Peyer's patch (tissue), 4 donors: ENCODE results near the gene HRH1. TPM values are rescaled to one million over a fixed set of nuclear protein-coding genes. Genes with fewer than 3 reads are reported as not detected.

ENCODE experiments used
- DNase-seq, 3 donors: peaks; one replicate each; pipeline ENCODE4 v3.0.0-alpha.2; 2017 to 2019
- H3K27ac ChIP-seq, 4 donors: fragments of 200-600 bp; sonication (generic); one replicate each; pipeline ENCODE4 v1.5.1; 2016 to 2019
- H3K27me3 ChIP-seq, 2 donors: fragments of 200-600 bp; sonication (generic); one replicate each; pipeline ENCODE4 v1.5.1; 2019
- H3K36me3 ChIP-seq, 3 donors: fragments of 200-600 bp; sonication (generic); one replicate each; pipeline ENCODE4 v1.5.1; 2016 to 2019
- H3K4me1 ChIP-seq, 4 donors: fragments of 200-600 bp; sonication (generic); one replicate each; pipeline ENCODE4 v1.5.1; 2016 to 2019
- H3K4me3 ChIP-seq, 4 donors: fragments of 200-600 bp; sonication (generic); 1 replicate in 3 of 4; 2 replicates in 1 of 4; pipeline ENCODE4 v1.5.1; 2016 to 2019; ENCODE audit warnings: mild to moderate bottlenecking in 1 of 4
- H3K9me3 ChIP-seq, 4 donors: fragments of 200-600 bp; sonication (generic); one replicate each; pipeline ENCODE4 v1.5.1; 2016 to 2019; ENCODE audit warnings: mild to moderate bottlenecking in 1 of 4
- POLR2A ChIP-seq, 2 donors: fragments of 450-650 bp; IDR thresholded peaks; one replicate each; pipeline ENCODE4 v1.5.1; 2017; ENCODE audit warnings: antibody characterized with exemption in 2 of 2, mild to moderate bottlenecking in 2 of 2, moderate library complexity in 2 of 2
- total RNA-seq, 4 donors: library from RNA; depleted of rRNA; stranded (reverse); fragments of >200 nt; gene quantifications; one replicate each; pipeline ENCODE4 v1.1.0, GENCODE V29; 2016
- TF ChIP-seq, protein P1 (sequence below), 6 experiments: fragments of 450-650 bp in 4 of 6; fragments of 200-600 bp in 2 of 6; sonication (generic) in 1 of 6; IDR thresholded peaks; one replicate each; pipeline ENCODE4 v1.5.1; 2017 to 2019; ENCODE audit warnings: antibody characterized with exemption in 6 of 6, mild to moderate bottlenecking in 3 of 6, moderate library complexity in 1 of 6

HRH1 gene
- total RNA-seq, 4 donors from 2014 or later: 1.7 to 13.7 (median 7.3) TPM

DNA sequence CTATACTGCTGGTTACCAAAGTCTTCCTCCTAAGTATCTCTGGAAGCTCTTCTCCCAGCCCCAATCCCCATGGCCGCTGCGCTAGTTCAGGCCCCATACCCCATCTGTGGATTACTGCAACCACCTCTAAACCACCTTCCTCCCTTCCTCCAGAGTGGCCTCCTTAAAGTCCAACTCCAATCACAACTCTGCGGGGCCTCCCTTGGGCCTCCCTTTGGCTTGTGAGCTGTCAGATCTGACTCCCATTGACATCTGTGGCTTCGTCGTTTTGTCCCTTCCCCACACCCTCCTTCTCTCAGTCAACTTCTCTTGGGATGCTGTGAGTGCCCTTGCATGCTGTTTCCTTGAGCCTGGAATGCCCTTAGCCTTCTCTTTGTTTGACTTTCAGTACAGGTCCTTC lies 9.3 kb upstream of the HRH1 start:
- no peak for DNase-seq
- TF ChIP-seq POLR2A (IDR thresholded peaks at IDR 0.05): no peak
- TF ChIP-seq, protein P1, sequence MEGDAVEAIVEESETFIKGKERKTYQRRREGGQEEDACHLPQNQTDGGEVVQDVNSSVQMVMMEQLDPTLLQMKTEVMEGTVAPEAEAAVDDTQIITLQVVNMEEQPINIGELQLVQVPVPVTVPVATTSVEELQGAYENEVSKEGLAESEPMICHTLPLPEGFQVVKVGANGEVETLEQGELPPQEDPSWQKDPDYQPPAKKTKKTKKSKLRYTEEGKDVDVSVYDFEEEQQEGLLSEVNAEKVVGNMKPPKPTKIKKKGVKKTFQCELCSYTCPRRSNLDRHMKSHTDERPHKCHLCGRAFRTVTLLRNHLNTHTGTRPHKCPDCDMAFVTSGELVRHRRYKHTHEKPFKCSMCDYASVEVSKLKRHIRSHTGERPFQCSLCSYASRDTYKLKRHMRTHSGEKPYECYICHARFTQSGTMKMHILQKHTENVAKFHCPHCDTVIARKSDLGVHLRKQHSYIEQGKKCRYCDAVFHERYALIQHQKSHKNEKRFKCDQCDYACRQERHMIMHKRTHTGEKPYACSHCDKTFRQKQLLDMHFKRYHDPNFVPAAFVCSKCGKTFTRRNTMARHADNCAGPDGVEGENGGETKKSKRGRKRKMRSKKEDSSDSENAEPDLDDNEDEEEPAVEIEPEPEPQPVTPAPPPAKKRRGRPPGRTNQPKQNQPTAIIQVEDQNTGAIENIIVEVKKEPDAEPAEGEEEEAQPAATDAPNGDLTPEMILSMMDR (IDR thresholded peaks at IDR 0.05): no peak
- Histone ChIP-seq H3K27me3 (no peaks in the 10 kb centered on the region), H3K4me3 (no peak overlapping the region), H3K4me1 (peaks cover 0 to 12% (median 3%) of the 10 kb centered on the region in 4 donors), H3K36me3 (no peaks in the 10 kb centered on the region), H3K9me3 (no peaks in the 10 kb centered on the region), H3K27ac (no peak overlapping the region)

DNA sequence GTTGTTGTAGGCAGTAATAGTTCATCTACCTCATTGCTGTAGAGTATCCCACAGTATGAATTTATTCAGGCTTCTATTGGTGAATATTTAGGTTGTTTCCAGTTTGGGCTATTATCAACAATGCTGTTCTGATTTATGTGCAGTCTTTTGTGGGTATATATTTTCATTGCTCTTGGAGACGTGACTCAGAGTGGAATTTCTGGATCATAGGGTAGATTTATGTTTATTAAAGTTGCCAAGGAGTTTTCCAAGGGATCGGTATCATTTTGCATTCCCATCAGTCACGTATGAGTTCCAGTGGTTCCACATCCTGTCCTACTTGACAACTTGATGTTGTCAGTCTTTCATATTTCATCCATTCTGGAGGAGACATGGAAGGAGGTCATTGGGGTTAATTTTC lies 8.4 kb upstream of the HRH1 start:
- Histone ChIP-seq H3K4me1 (peaks cover 0 to 3% (median 0%) of the 10 kb centered on the region in 4 donors), H3K36me3 (no peaks in the 10 kb centered on the region), H3K4me3 (no peak overlapping the region), H3K27me3 (no peaks in the 10 kb centered on the region), H3K27ac (no peak overlapping the region), H3K9me3 (no peaks in the 10 kb centered on the region)
- TF ChIP-seq POLR2A (IDR thresholded peaks at IDR 0.05): no peak
- TF ChIP-seq, protein P1 (IDR thresholded peaks at IDR 0.05): no peak
- no peak for DNase-seq

DNA sequence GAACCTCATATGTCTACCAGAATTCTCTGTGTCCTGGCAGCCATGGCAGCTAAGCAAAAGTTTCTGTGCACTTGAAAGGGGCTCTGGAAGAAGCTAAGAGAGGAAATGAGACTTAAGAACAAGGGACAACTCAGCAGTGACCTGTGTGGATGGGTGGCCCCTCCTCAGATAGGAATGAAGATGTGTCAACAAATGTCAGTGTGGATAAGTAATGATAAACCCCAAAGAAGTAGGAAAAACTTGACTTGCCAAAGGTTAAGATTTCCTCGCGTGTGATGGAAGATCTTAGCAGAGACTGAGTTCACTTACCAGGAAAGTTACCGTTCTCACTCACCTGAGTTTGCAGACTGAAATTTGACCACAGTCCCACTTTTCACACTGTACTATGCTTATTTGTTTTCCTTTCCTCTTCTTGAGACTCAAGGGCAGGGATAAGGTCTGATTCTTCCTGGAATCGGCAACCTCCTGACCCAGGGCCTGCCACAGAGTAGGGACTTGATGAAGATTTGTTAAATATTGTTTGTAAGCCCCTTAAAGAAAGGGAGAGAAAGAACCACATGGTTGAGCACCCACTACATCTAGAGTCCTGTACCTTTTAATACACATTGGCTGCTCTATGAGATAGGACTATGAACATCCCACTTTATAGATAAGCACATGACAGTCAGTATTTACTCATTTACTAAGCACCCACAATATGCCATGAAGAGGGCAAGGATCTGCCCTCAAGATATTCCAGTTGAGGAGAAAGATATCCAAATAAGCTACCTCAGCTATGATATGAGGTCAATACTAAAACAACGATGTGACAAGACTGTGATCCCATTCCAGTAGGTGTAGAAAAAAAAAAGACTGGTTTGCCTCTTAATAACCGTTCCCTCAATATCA lies 7.3 kb upstream of the HRH1 start:
- H3K4me1 ChIP-seq: no peaks in the 10 kb centered on the region
- DNase-seq: no peak
- no peak overlapping the region for H3K4me3 ChIP-seq
- TF ChIP-seq, protein P1 (IDR thresholded peaks at IDR 0.05): no peak
- TF ChIP-seq POLR2A (IDR thresholded peaks at IDR 0.05): no peak
- H3K9me3 ChIP-seq: no peaks in the 10 kb centered on the region
- H3K27ac ChIP-seq: no peak overlapping the region
- no peaks in the 10 kb centered on the region for H3K36me3 ChIP-seq
- H3K27me3 ChIP-seq: no peaks in the 10 kb centered on the region

DNA sequence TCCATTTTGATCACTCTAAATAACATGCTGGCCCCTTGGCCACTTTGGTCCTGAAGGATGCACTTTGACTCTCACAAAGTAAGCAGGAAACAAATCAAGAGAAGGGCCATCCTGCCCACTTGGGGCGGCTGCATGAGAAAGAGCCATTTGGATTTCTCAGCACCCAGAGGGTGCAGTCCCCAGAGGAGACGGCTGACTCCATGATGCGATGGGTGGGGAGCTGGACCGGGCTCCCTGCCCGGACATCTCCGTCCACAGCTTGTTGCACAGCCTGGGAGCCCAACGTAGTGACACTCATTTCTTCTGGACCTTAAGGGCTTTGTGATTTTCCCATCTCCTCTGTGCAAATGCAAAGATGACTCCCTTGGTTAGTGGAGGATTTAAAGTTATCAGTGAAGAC lies 4.0 kb upstream of the HRH1 start:
- Histone ChIP-seq H3K4me1 (peaks cover 0 to 14% (median 4%) of the 10 kb centered on the region in 4 donors), H3K27me3 (no peaks in the 10 kb centered on the region), H3K4me3 (no peak overlapping the region), H3K36me3 (no peaks in the 10 kb centered on the region), H3K27ac (no peak overlapping the region), H3K9me3 (no peaks in the 10 kb centered on the region)
- DNase-seq: no peak
- TF ChIP-seq, protein P1 (IDR thresholded peaks at IDR 0.05): no peak
- no peak for TF ChIP-seq POLR2A (IDR thresholded peaks at IDR 0.05)

DNA sequence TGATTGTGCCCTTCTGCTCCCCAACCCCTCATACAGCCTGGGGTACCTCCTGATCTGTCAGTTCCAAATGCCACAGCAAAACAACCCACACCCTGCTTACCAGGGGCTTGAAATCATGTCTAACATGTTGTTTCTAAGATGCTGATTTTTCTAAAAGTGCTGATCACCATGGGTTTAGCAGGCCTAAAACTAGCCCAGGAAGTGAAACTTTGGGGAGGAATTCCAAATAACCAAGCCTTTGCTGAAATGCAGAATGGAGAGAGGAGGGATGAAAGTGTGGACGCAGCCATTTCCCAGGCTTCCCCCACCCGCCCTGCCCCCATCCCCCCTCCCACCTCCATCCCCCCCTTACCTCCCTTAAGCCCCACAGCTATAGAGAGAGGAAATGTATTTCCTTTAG lies 2.0 kb upstream of the HRH1 start:
- H3K27me3 ChIP-seq: no peaks in the 10 kb centered on the region
- peak overlapping the region in 1 of 4 donors; percentile 37 for H3K27ac ChIP-seq
- H3K36me3 ChIP-seq: no peaks in the 10 kb centered on the region
- H3K9me3 ChIP-seq: no peaks in the 10 kb centered on the region
- no peak for DNase-seq
- H3K4me1 ChIP-seq: peaks cover 0 to 14% (median 4%) of the 10 kb centered on the region in 4 donors
- TF ChIP-seq, protein P1 (IDR thresholded peaks at IDR 0.05): no peak
- H3K4me3 ChIP-seq: no peak overlapping the region
